ENCODE data around the gene CLASRP.

- TF ChIP-seq CTCF (conservative IDR thresholded peaks at IDR 0.05 in 1 of 2, IDR thresholded peaks at IDR 0.05 in 1 of 2; ENCODE audit: low read depth in 1 of 2, low read length in 2 of 2) (no peak), EZH2 (IDR thresholded peaks at IDR 0.05; ENCODE audit: low read length, missing control alignments) (no peak)
Observed at GRCh38 chr19:45118106-45118505, 79.3 kb downstream of the CLASRP start.
